Measurements from ENCODE around the gene MLLT10.

Gene MLLT10

DNA sequence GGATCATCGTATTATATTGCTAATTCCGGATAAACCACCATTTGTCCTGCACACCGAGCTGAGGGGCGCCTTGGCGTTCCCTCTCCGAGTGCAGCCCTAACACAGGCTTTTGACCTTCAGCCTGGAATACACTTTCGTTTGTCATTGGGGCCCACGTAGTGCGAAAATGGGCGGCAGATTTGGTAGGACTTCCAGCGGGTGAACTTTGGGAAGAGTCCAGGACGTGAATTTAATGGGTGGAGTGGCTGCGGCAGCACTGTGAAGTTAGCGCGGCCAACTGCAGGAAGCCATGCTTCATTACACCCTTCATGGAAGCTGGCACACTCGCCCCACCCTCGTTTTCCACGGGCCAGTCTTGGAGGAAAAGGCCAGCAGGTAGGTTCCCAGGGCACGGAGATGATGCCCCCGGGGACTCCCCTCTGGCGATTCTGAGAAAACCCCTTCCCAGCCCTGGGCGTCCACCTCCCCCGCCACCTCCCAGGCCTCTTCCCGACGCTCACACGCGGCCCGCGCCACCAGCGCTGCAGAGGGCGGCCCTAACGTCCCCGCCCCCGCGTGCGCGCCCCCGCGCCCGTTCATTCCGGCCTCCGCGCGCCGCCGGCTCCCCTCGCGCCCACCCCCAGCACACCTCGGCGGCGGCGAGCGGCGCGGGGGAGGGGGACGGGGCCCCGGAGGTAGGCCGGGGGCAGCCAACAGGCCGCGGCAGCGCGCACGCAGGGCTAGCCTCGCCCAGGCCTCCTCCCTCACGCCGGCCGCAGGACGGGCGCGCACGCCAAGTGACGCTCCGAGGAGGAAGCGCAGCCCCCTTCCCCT lies at the start of gene MLLT10:
Gene MLLT10 (plus strand): TSS at position 766 of the 813 bp plus-strand sequence. CDS start 413 bp downstream, outside the sequence.
- DNase-seq (ENCODE audit: low read depth) = no peak

DNA sequence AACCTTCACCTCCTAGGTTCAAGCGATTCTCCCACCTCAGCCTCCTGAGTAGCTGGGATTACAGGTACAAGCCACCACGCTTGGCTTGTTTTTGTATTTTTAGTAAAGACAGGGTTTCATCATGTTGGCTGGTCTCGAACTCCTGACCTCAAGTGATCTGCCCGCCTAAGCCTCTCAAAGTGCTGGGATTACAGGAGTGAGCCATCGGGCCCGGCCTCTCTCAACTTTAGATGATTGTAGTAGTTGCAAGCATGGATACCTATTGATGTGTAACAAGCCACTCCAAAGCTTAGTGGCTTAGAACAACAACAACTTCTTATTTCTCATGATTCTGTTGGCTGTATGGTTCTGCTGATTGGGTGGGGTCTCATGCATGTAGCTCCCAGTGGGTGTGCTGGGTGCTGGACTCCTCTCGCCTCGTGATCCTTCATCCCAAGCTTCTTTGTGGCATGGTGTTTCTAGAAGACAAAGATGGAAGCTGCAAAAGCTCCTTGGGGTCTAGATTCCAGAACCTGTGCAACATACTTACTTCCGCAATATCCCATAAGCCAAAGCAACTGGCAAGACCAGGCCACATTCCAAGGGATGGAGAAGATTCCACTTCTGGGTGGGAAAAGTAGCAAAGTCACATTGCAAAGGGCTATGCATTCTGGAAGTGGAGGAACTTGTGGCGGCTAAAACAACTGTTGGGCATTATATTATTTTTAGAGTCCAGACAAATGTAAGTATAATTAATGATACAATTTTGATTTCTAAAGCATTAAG lies 46.4 kb upstream of the MLLT10 start:
- DNase-seq (ENCODE audit: low read depth) = no peak

DNA sequence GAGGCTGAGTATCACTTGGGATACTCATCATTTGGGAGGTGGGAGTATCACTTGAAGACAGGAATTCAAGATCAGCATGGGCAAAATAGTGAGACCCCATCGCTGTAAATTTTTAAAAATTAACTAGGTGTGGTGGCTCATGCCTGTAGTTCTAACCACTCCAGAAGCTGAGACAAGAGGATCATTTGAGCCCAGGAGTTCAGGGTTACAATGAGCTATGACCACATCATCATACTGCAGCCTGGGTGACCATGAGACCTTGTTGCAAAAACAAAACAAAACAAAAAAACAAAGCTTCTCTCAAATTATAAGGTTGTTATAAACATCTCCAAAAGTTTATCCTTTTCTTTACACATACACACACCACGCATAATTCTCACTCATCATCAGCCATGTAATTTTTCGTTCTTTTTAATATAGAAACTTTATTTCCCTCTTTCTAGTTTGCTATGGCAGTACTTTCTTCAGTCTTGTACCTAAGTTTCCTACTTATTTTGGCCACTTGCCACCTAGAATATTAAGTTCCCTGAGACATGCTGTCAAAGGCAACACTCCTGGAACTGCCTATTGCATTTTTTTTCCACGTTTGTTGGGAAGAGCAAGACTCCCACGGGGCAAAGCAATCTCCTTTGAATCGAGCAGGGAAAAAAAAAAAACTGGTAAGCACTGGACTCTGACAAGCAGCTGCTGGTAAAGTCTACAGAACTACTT lies 45.6 kb upstream of the MLLT10 start:
- DNase-seq (ENCODE audit: low read depth) = no peak

DNA sequence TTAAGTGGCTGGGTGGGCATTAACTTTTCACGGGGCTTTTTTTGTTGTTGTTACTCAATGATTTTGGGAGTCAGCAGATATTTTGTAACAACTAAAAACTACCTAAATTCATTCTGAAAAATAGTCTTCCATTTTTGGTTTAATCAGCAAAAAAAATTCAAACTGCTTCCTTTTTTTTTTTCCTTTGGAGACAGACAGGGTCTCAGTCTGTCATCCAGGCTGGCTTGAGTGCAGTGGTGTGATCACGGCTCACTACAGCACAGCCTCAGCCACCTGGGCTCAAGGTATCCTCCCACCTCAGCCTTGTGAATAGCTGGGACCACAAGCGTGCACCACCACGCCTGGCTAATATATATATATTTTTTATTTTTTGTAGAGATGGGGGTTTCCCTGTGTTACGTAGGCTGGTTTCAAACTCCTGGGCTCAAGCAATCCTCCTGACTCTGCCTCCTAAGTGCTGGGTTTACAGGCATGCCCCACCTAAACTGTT lies 45.0 kb upstream of the MLLT10 start:
- no peak for DNase-seq (ENCODE audit: low read depth)

DNA sequence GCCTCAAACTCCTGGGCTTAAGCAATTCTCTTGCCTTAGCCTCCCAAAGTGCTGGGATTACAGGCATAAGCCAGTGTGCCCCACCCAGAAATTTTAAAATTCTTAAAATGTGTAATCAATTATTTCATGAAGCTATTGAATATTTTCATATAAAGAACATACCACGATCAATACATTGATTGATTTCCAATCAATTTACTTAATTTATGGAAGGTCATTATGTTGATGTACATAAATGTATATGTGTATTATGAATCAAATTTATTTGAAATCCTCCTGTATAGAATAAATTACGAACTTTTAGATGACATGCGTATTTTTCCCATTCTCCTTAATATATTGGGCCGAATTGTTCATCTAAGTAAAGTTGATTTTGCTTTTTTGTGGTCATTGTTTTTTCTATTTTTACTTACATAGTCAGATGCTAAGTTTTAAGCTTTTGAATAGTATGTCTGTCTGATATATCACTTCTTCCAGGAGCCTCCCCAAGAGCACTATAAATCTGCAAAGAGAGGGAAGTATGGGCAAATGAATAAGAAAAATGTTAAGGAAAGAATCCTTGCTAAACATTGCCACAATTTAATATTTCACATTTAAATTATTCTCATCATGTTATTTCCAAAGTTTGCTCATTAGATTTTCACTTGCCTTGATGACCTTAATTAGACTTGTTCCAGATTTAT lies 43.9 kb upstream of the MLLT10 start:
- no peak for DNase-seq (ENCODE audit: low read depth)

DNA sequence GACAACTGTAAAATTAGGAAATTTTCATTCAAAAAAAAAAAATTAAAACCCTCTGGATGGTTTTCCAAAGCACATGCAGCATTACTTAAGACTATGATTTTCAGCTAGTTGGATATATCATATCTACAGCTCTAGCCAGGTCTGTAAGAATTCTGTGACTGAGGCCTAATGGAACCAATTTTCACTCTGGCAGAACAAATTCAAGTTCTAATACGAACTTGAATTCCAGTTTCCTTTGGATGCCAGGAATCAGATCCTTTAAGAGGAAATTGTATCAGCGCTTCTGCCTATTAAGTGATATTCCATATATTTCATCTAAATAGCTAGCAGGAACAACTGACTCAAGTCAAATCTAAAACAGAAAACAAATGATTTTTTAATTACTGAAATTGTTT lies 43.3 kb upstream of the MLLT10 start:
- DNase-seq (ENCODE audit: low read depth) = no peak

DNA sequence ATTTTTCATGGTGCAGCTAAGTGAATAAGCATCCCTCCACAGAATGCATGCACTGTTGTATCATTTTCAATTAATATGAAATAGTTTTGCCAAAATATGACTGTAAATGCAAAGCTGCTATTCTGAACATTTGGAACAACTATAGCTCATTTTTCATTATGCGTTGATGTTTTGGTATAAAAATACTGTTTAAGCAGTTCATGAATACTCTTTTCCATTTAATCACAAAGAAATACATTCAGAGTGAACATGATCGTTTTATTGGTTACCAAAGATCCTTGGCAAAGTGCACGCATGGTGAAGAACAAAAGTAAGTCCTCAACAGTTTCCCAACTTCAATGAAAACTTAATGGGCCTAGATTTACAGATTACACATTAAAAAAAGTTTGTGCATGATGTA lies 41.6 kb upstream of the MLLT10 start:
- no peak for DNase-seq (ENCODE audit: low read depth)

DNA sequence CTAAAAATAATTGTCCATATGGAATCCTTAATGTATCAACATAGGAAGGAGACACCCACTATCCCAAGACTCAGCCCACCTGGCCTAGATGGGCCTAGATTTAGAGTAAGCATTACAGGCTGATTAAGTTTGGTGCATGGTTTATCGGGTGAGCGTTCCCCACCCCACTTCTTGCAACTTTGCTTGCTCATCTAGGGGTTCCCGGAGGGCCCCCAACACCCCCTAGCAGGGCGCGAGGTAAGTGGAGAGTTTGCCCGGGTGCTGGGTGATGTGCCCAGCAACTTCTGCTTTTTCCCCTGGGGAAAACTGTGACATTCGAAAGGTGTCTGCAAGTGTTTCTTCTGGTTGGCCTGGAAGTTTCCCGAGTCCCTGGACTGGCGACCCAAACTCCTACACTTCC lies 40.2 kb upstream of the MLLT10 start:
- no peak for DNase-seq (ENCODE audit: low read depth)

DNA sequence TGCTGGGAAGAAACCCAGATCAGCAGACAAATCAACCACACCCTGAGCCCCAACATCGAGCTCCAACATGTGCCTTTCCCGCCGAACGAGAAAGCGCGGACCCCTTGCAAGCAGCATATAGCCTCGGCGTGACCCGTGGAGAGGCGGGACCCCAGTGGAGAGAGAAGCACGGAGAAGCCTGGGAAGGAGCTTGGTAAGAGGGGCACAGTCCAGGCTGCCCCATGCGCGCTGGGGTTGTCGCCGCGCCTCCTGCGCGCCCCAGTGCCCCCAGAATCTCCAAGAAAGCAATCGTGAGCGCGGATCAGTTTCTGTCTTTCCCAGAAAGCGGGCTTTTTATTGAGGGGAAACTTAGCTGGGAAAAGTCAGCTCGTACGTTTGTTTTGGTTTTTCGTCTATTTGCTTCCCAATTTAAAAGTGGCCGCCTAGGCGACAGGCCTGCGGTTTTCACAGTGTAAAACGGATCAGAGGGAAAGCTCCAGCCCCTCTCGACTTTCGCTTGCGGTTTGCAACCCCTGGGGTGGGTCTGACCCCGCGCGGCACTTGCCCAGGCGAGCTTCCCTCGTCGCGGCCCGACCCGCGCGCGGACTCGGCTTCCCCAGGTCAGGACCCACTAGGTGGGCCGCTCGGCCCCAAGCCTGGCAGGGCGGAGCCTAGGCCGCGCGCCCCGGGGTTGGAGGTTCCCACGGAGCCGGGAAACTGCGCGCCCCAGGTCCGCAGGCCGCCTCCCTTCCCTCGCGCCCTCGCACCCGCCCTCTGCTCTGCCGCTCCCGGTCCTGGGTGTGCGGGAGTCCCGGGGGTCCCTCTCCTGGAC lies 39.6 kb upstream of the MLLT10 start:
- DNase-seq (ENCODE audit: low read depth) = no peak

DNA sequence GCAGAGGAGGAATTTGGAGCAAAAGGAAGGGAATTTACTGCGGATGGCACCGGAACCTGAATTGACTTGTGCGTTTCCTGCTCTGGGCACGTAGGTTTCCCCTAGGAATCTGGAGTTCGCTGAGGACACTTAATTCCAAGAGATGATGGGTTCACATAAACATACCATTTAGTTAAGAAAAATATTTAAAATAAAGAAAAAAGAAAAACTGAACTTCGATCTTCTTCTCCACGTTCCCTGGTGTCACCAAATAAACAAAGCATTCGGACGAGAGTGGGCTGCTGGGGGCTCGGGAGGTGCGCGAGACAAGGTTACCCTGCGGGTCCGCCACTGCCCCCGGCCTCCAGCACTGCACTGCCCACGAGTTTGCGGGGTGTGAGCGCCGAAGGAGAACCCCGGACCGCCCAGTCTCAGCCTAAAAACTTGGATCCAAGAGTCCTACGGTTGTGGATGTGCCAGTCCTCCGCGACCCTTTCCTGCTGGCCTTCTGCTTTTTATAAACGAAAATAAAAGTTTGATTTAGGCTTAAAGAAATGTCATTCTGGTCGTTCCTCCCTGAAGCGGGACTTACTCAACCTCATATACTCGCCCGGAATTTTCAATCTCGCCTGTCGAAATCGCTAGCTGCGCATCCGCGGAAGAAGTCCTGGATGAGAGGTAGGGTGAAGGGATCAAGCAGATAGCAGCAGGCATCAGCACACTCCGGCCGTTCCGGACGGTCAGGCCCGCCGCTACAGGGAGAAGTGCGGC lies 38.9 kb upstream of the MLLT10 start:
- no peak for DNase-seq (ENCODE audit: low read depth)

DNA sequence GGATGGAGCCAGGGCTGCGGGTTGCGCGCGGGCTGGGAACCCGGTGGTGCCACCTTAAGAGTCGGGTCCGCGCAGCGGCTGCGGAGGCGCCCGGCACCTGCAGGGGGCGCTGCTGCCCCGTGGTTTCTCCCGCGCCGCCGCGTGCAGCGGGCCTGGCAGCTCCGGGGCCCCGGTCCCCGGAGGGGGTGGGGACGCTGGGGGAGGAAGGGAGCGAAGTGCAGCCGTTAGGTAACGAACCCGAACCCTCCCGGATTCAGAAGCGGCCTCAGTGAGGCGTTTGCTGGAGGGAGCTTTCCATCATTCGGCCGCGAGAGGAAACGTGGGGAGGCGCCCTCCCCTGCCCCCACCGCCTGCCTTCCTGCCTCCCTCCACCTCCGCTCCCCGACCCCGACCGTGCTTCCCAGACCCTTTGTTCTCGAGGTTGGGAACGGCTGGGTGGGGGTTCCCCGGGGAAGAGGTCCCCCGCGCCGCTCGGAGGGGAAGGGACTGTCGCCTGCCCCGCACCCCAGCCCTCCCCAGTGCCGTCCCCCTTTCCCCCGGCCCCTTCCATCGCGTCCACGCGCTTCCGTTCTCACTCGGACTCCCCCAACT lies 38.2 kb upstream of the MLLT10 start:
- DNase-seq (ENCODE audit: low read depth) = peak; percentile 43

DNA sequence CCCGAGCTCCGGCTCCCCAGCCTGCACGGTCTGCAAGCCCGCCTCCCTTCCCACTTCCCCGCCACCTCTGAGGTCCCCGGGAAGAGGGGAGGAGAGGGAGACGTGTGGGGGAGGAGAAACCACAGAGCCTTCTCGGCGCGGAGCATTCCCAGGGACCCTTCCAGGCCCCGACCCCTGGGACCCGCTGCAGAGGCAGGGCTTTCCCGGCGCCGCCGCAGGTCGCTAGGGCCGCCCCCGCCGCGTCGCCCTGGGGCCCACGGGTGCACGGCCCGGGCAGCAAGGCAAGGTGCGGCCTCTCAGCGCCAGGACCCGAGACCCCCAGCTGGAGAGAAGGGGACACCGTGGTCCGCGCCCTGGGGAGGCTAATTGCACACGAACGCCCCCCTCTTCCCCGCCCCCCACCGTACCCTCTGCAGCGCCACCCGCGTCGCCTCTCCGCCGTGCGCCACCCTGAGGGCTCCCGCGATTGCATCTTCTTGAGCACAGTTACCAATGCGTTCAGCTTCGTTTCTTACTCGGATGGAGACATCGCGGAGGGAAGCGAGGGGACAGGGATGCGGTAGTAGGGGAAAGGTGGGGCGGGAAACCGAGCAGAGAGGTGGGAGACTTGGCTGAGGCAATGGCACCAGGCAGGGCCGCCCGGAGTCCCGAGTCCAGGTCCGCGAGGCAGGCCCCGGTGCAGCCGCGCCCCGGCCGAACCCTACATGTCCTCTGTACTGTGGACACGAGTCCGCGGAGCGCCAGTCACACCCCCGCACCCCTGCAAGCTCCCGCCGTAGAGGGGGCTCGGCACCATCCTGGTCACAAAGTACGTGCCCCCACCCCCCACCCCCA lies 37.5 kb upstream of the MLLT10 start:
- peak; percentile 29 for DNase-seq (ENCODE audit: low read depth)

DNA sequence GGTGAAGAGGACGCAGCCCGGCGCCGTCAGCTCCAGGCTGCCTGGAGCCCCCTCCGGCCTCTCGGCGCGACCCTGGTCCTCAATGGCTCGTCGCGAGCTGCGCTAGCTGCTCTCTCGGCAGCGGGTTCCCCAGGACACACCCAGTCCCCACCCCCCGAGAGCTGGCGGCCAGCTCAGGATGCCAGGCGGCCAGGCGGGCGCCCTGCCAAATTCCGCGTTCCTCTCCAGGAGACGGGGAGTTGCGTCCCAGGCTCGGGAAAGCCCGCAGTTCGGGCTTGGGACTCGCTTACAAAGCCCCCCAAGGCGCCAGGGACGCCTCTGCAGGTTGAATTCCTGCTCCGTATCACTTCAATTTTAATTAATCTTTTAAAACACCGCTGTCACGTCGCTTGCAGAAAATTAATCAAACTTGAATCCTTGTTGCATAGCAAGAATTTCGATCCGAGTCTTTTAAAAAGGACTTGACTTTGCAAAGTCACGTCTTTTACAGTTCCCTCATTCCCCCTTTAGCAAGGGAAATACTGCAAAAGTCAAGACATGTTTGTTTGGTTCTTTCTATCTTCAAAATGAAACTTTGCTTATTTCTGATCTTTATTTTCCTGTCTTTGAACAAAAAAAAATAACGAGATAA lies 36.7 kb upstream of the MLLT10 start:
- DNase-seq (ENCODE audit: low read depth) = peak; percentile 55

DNA sequence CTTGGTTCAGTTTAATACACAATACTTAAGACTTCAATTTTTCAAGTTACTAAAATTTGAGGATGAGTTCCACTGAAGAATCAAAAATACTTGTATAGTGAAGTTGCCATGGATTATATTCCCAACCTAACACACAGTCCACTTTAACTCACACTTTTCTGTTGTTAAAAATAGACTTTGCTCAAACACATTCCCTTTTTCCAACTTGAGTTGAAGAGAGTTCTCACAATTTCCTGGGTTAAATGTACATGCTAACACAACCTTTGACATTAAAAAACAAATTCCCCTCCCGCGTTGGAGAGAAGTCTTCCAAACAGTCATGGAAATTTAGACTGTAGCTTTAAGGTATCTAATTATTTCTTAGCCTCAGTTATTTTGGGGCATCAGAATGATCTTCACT lies 35.7 kb upstream of the MLLT10 start:
- DNase-seq (ENCODE audit: low read depth) = no peak

DNA sequence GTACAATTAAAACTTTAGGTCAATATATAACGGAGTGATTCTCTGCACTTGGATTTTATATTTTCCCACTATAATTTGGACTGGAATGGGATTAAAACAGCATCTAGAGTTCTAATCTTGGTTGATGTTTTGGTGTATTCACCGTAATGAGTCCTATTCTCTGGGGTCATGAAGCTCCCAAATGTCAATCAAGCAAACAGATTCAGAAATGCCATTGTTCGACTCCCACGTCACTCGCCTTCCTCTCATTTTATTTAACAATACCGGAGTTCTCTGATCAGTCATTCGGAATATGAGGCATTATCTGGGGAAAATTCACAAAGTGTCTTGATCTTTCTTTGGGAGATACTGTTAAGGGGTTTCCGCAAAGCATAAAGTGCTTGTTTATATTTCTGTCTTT lies 35.0 kb upstream of the MLLT10 start:
- no peak for DNase-seq (ENCODE audit: low read depth)

DNA sequence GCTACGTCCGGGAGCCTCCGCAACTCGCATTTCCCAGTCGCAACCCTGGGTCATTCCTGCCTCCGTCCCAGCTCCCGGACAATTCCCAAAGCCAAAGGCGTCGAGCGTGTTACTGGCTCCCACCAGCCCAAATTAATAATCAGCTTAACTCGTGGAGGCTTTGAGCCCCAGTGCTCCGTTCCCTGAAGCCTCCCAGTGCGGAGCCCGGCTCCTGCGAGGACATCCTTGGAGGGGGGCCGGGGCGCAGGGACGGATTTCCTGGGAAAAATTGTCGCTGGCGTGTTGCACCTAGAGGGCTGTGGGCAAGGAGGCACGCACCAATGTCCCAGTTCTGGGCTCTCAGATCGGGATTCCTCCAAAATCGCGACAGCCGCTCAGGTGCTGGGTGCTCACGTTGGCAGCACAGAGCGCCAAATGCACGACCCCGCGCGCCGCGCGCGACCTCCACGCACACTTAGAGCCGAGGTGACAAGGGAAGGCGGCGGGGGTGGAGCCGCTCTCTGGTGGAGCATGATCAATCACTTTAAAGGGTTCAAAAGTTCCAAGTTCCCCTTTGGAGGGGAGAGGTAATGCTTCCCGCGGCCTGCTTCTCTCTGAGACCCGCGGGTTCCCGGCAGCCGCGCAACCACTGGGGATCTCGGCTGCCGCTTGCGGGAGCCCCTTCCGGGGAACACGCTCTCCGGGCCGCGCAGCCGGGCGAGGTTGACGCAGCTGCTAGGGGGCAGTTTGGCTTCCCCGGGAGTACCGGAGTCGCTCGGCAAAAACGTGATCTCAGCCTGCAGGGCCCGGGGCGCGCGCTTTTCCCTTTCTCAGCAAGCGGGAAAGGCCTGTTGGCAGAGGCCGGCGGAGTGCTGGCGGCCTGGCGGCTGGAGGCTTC lies 34.1 kb upstream of the MLLT10 start:
- no peak for DNase-seq (ENCODE audit: low read depth)

DNA sequence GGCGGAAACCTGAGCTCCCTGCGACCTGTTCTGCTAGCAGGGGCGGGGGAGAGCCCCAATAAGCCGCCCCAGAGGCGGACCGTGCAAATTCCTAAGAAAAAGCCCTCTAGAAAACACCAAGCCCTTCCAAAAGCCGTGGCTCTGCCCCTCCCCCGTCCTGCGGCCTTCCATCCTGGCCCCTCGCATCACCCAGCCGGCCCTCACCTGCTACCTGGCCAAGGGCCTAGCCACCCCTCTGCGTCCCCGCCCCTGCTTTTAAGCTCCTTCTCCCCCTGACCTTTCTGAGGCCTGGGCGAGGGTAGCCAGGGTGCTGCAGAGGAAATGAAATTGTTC lies 33.5 kb upstream of the MLLT10 start:
- DNase-seq (ENCODE audit: low read depth) = no peak

DNA sequence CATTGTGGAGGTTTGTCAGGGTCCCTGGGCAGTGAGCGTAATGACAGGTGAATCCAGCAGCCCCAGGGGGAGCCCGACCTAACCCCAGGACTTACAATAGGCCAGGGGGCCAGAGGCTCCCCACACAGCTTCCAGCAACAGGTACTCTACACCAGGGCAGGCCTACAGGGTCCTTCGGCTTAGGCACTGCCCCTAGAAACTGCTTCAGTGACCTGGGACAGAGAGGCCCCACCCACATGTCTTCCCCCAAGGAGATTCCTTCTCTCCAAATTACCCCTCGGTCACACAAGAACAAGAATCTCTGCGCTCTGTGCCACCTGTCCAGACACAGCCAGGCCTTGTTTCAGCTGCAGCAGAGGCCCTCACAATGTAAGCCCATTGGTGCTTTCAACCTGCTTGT lies 32.9 kb upstream of the MLLT10 start:
- DNase-seq (ENCODE audit: low read depth) = no peak

Measured in HS-27A (cell line).